Gastroesophageal sphincter (tissue), 3 donors: ENCODE results near the gene OTUD5.
"Not testable (repeated sequence)": the region's sequence is repeated elsewhere in the genome, so short reads cannot be mapped to it uniquely, and the experiment has no call there.

ENCODE experiments used
- CTCF ChIP-seq, 4 experiments: fragments of 200-600 bp in 2 of 4; fragments of 450-650 bp in 2 of 4; sonication (generic) in 1 of 4; IDR thresholded peaks; one replicate each; pipeline ENCODE4 v1.5.1; 2017 to 2019; ENCODE audit warnings: antibody characterized with exemption in 4 of 4, mild to moderate bottlenecking in 2 of 4, moderate library complexity in 2 of 4
- EP300 ChIP-seq: sonication (generic); formaldehyde crosslinking; IDR thresholded peaks from one replicate; pipeline ENCODE4 v1.6.1; 2017; ENCODE audit warnings: antibody characterized with exemption, mild to moderate bottlenecking
- POLR2A ChIP-seq, 2 donors: fragments of 450-650 bp; IDR thresholded peaks; one replicate each; pipeline ENCODE4 v1.6.1; 2017; ENCODE audit warnings: antibody characterized with exemption in 2 of 2, mild to moderate bottlenecking in 2 of 2, moderate library complexity in 1 of 2

- TF ChIP-seq CTCF (IDR thresholded peaks at IDR 0.05); POLR2A (IDR thresholded peaks at IDR 0.05); EP300: not testable (repeated sequence)
These were observed 80.5 kb downstream of the OTUD5 start for GRCh38 chrX:48876944-48877343.
